Mesenchymal stem cell (in vitro differentiated cells and primary cell): Measurements from ENCODE around the gene EGFR.

ENCODE experiments used
- DNase-seq: peaks from one replicate; pipeline ENCODE4 v3.0.0-alpha.2; 2013
- H2AFZ ChIP-seq: one replicate; pipeline ENCODE4 v1.6.1; 2013; ENCODE audit warnings: low read depth, mild to moderate bottlenecking, control low read depth, inconsistent platforms, low read length, moderate library complexity
- H2AK5ac ChIP-seq: 2 replicates; pipeline ENCODE4 v1.6.1; 2013; ENCODE audit warnings: low read length, moderate library complexity, mild to moderate bottlenecking, inconsistent platforms; ENCODE audit not compliant: severe bottlenecking
- H2BK120ac ChIP-seq: one replicate; pipeline ENCODE4 v1.6.1; 2013; ENCODE audit warnings: low read depth, mild to moderate bottlenecking, inconsistent platforms, low read length, moderate library complexity
- H2BK12ac ChIP-seq, 2 experiments: one replicate each; pipeline ENCODE4 v1.6.1; 2013; ENCODE audit warnings: inconsistent platforms in 2 of 2, low read length in 2 of 2, mild to moderate bottlenecking in 2 of 2, moderate library complexity in 2 of 2, control low read depth in 1 of 2
- H2BK15ac ChIP-seq: one replicate; pipeline ENCODE4 v1.6.1; 2013; ENCODE audit warnings: mild to moderate bottlenecking, low read depth, inconsistent platforms; ENCODE audit not compliant: poor library complexity, severe bottlenecking
- H2BK5ac ChIP-seq: 2 replicates; pipeline ENCODE4 v1.6.1; 2013; ENCODE audit warnings: low read depth, mild to moderate bottlenecking, low read length, control low read depth, inconsistent platforms; ENCODE audit not compliant: poor library complexity, severe bottlenecking
- H3K14ac ChIP-seq, 2 experiments: one replicate each; pipeline ENCODE4 v1.6.1; 2013; ENCODE audit warnings: inconsistent platforms in 2 of 2, low read length in 2 of 2, control low read depth in 1 of 2, mild to moderate bottlenecking in 1 of 2, moderate library complexity in 1 of 2
- H3K18ac ChIP-seq, 2 experiments: one replicate each; pipeline ENCODE4 v1.6.1; 2013; ENCODE audit warnings: inconsistent platforms in 2 of 2, low read length in 2 of 2, control low read depth in 1 of 2, low read depth in 1 of 2, mild to moderate bottlenecking in 1 of 2
- H3K23ac ChIP-seq, 2 experiments: one replicate each; pipeline ENCODE4 v1.6.1; 2013; ENCODE audit warnings: inconsistent platforms in 2 of 2, low read length in 2 of 2, mild to moderate bottlenecking in 2 of 2, moderate library complexity in 2 of 2, control low read depth in 1 of 2
- H3K27ac ChIP-seq: 2 replicates; pipeline ENCODE4 v1.5.1; 2013; ENCODE audit warnings: mild to moderate bottlenecking, moderate library complexity, low read length, control low read depth, inconsistent platforms; ENCODE audit not compliant: poor library complexity, severe bottlenecking
- H3K27me3 ChIP-seq, 2 experiments: 2 replicates each; pipeline versions ENCODE4 v1.6.1 to v1.7.0; 2013; ENCODE audit warnings: low read length in 2 of 2, mild to moderate bottlenecking in 2 of 2, moderate library complexity in 2 of 2, control low read depth in 1 of 2, inconsistent platforms in 1 of 2; ENCODE audit not compliant: control insufficient read depth in 1 of 2, insufficient read depth in 1 of 2
- H3K36me3 ChIP-seq, 2 experiments: 2 replicates each; pipeline versions ENCODE4 v1.6.1 to v1.7.0; 2013; ENCODE audit warnings: low read length in 2 of 2, control low read depth in 1 of 2, inconsistent platforms in 1 of 2, low read depth in 1 of 2, mild to moderate bottlenecking in 1 of 2; ENCODE audit not compliant: insufficient read depth in 2 of 2, control insufficient read depth in 1 of 2
- H3K4ac ChIP-seq, 2 experiments: one replicate each; pipeline ENCODE4 v1.6.1; 2013; ENCODE audit warnings: inconsistent platforms in 2 of 2, low read length in 2 of 2, mild to moderate bottlenecking in 2 of 2, moderate library complexity in 2 of 2, control low read depth in 1 of 2, low read depth in 1 of 2
- H3K4me1 ChIP-seq: 2 replicates; pipeline ENCODE4 v1.6.1; 2013; ENCODE audit warnings: low read depth, low read length, control low read depth; ENCODE audit not compliant: control insufficient read depth, insufficient read depth
- H3K4me2 ChIP-seq: 2 replicates; pipeline ENCODE4 v1.6.1; 2013; ENCODE audit warnings: low read length, mild to moderate bottlenecking, inconsistent platforms; ENCODE audit not compliant: poor library complexity, severe bottlenecking
- H3K4me3 ChIP-seq, 2 experiments: 2 replicates each; pipeline versions ENCODE4 v1.5.1 to v1.7.0; 2013; ENCODE audit warnings: low read length in 2 of 2, mild to moderate bottlenecking in 2 of 2, control low read depth in 1 of 2, low read depth in 1 of 2; ENCODE audit not compliant: insufficient read depth in 1 of 2
- H3K79me1 ChIP-seq: replicated peaks from 2 replicates; pipeline ENCODE4 v1.6.1; 2013; ENCODE audit warnings: mild to moderate bottlenecking, control low read depth, low read length, inconsistent platforms; ENCODE audit not compliant: poor library complexity, severe bottlenecking
- H3K9ac ChIP-seq: 2 replicates; pipeline ENCODE4 v1.7.0; 2013; ENCODE audit warnings: mild to moderate bottlenecking, low read length, moderate library complexity
- H3K9me3 ChIP-seq: 2 replicates; pipeline ENCODE4 v1.7.0; 2013; ENCODE audit warnings: mild to moderate bottlenecking, low read length; ENCODE audit not compliant: control insufficient read depth
- H4K8ac ChIP-seq: one replicate; pipeline ENCODE4 v1.6.1; 2013; ENCODE audit warnings: inconsistent platforms, mild to moderate bottlenecking, low read length, moderate library complexity
- H4K91ac ChIP-seq: one replicate; pipeline ENCODE4 v1.6.1; 2013; ENCODE audit warnings: mild to moderate bottlenecking, low read length, inconsistent platforms
- WGBS: methylation state at CpG from one replicate; pipeline ENCODE4 v1.1.7; 2013; ENCODE audit warnings: mixed read lengths; 5-methylcytosine and 5-hydroxymethylcytosine counted together

EGFR gene

GRCh38 chr7:55059021-55059420, 40.2 kb downstream of the EGFR start:
- no peak for DNase-seq
- no peak overlapping the region for H4K91ac ChIP-seq
- H2AK5ac ChIP-seq = no peak overlapping the region
- no peak overlapping the region for H3K23ac ChIP-seq
- peak overlapping the region; percentile 28 for H3K9ac ChIP-seq
- no peak overlapping the region for H3K4me2 ChIP-seq
- H2BK5ac ChIP-seq = no peak overlapping the region
- no peaks in the 10 kb centered on the region for H3K9me3 ChIP-seq
- H2BK120ac ChIP-seq = no peak overlapping the region
- no peak overlapping the region for H2BK15ac ChIP-seq
- no peak overlapping the region for H4K8ac ChIP-seq
- no peak overlapping the region for H3K18ac ChIP-seq
- no peak overlapping the region for H3K27ac ChIP-seq
- H2BK12ac ChIP-seq = peak overlapping the region in 1 of 2 experiments; percentile 45
- WGBS = 100% methylated on average over 2 of the region's 2 CpGs
- no peak overlapping the region for H3K4ac ChIP-seq
- peaks cover 21% of the 10 kb centered on the region for H3K79me1 ChIP-seq
- H3K27me3 ChIP-seq = no peaks in the 10 kb centered on the region
- H3K36me3 ChIP-seq = peaks cover 5 to 10% of the 10 kb centered on the region in 2 experiments
- peaks cover 17% of the 10 kb centered on the region for H3K4me1 ChIP-seq
- H3K14ac ChIP-seq = no peak overlapping the region
- H2AFZ ChIP-seq = no peak overlapping the region
- no peak overlapping the region for H3K4me3 ChIP-seq

GRCh38 chr7:55060085-55060484, 41.3 kb downstream of the EGFR start:
- Histone ChIP-seq H3K4ac (no peak overlapping the region), H3K79me1 (peaks cover 17% of the 10 kb centered on the region), H2AFZ (no peak overlapping the region), H4K8ac (no peak overlapping the region), H3K4me3 (no peak overlapping the region), H3K36me3 (peaks cover 0 to 10% of the 10 kb centered on the region in 2 experiments), H3K27me3 (no peaks in the 10 kb centered on the region), H3K27ac (no peak overlapping the region), H3K18ac (no peak overlapping the region), H2BK120ac (no peak overlapping the region), H3K9ac (no peak overlapping the region), H3K23ac (no peak overlapping the region), H4K91ac (peak overlapping the region; percentile 58), H2AK5ac (peak overlapping the region; percentile 60), H3K14ac (no peak overlapping the region), H3K4me1 (peaks cover 12% of the 10 kb centered on the region), H2BK15ac (no peak overlapping the region), H3K9me3 (no peaks in the 10 kb centered on the region), H3K4me2 (no peak overlapping the region), H2BK5ac (no peak overlapping the region), H2BK12ac (no peak overlapping the region)
- DNase-seq = no peak
- WGBS = no CpG with 5 or more reads among the region's 2 CpGs

- Histone ChIP-seq H3K4me3 (no peak overlapping the region), H3K4me2 (no peak overlapping the region), H2AK5ac (no peak overlapping the region), H2AFZ (no peak overlapping the region), H3K4ac (no peak overlapping the region), H4K91ac (no peak overlapping the region), H3K36me3 (peaks cover 0 to 10% of the 10 kb centered on the region in 2 experiments), H2BK15ac (no peak overlapping the region), H2BK120ac (no peak overlapping the region), H3K9me3 (no peaks in the 10 kb centered on the region), H2BK12ac (no peak overlapping the region), H3K27me3 (no peaks in the 10 kb centered on the region), H3K9ac (no peak overlapping the region), H3K79me1 (peaks cover 16% of the 10 kb centered on the region), H2BK5ac (no peak overlapping the region), H3K18ac (no peak overlapping the region), H3K14ac (no peak overlapping the region), H3K23ac (no peak overlapping the region), H3K4me1 (peaks cover 9% of the 10 kb centered on the region), H4K8ac (no peak overlapping the region), H3K27ac (no peak overlapping the region)
- WGBS = 98% methylated on average over 6 of the region's 6 CpGs
- no peak for DNase-seq
Observed at GRCh38 chr7:55060636-55061022, 41.8 kb downstream of the EGFR start.

DNA sequence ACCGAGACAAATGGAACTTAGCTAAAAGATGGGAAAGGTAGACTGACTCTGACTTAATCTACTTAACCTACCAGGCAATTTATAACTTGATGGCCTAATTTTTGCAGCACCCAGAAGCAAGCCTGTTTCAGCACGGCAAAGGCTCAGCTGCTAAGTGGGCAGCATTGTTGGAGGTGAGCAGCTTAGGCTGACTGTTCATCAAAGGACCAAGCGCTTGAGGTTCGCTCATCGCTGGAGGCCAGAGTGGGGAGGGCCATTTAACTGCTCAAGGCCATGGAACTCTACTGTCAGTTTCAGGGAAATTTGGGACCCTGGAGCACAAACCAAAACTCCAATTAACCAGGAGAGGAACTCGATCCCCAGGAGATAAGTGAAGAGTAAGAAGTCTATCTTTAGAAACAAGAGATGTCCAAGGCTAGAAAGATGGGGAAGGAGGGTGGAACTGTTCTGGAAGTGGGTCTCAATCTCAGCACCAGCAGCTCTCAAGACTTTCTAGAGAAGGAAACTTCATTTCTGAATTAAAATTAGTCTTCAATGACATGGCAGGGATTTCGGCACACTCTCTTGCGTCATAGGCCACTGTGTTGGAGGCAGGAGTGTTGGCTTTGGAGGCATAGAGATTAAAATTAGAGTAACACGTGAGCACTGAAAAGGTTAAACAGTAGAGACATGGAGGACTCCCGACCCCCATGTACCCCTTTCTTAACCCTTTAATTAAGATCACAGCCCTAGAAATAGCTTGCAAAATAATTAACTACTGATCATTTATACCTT, 43.1 kb downstream of the EGFR start:
- no peak overlapping the region for H3K27ac ChIP-seq
- H3K4ac ChIP-seq = no peak overlapping the region
- H2AK5ac ChIP-seq = no peak overlapping the region
- no peak for DNase-seq
- H3K9ac ChIP-seq = peak overlapping the region; percentile 53
- H3K4me3 ChIP-seq = peak overlapping the region in 1 of 2 experiments; percentile 16
- no peak overlapping the region for H3K14ac ChIP-seq
- H3K9me3 ChIP-seq = no peaks in the 10 kb centered on the region
- no peak overlapping the region for H4K91ac ChIP-seq
- H2BK120ac ChIP-seq = no peak overlapping the region
- no peaks in the 10 kb centered on the region for H3K27me3 ChIP-seq
- H3K79me1 ChIP-seq = peaks cover 12% of the 10 kb centered on the region
- H3K4me1 ChIP-seq = peaks cover 14% of the 10 kb centered on the region
- H2BK5ac ChIP-seq = no peak overlapping the region
- no peak overlapping the region for H2BK15ac ChIP-seq
- H3K4me2 ChIP-seq = no peak overlapping the region
- WGBS = 97% methylated on average over 7 of the region's 10 CpGs
- H3K23ac ChIP-seq = no peak overlapping the region
- peak overlapping the region in 1 of 2 experiments; percentile 0 for H2BK12ac ChIP-seq
- H2AFZ ChIP-seq = no peak overlapping the region
- H3K36me3 ChIP-seq = peaks cover 0 to 12% of the 10 kb centered on the region in 2 experiments
- H4K8ac ChIP-seq = no peak overlapping the region
- peak overlapping the region in 1 of 2 experiments; percentile 67 for H3K18ac ChIP-seq
